ENCODE results near the gene FGFR1OP2. TPM values are rescaled to one million over a fixed set of nuclear protein-coding genes. Genes with fewer than 3 reads are reported as not detected.

FGFR1OP2 gene
- total RNA-seq, 1 experiment from 2014 or later: 45.7 TPM

DNA sequence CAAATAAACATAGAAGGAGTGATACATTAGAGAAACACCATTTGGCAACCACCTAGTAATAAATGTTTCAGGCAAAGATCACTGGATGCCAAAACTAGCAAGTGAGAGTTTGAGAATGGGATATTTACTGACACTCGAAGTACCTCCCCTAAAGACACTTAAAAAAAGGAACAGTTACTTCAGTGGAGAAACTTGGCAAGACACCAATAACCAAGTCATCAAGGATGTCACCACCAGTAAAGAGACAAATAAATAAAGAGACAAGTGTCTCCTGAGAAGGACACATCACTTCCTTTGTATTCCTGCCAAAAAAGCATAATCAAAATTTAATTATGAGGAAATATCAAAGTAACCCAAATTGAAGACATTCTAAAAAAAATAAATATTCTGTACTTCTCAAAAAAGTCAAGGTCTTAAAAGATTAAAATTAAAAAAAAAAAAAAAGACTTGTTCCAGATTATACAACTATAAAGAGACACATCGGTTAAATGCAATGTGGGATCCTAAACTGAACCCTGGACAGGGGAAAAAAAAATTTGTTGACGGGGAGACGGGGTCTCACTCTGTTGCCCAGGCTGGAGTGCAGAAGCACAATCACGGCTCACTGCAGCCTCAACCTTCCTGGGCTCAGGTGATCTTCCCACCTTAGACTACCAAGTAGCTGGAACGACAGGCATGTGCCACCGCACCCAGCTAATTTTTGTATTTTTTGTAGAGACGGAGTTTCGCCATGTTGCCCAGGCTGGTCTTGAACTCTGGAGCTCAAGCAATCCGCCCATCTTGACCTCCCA lies 49.6 kb downstream of the FGFR1OP2 start:
- H3K79me2 ChIP-seq (ENCODE audit: low read depth): no peaks in the 10 kb centered on the region
- H3K4me1 ChIP-seq (replicated peaks; ENCODE audit: insufficient read depth): no peaks in the 10 kb centered on the region
- no peaks in the 10 kb centered on the region for H3K36me3 ChIP-seq (ENCODE audit: low read depth)
- H3K9me3 ChIP-seq (ENCODE audit: insufficient read depth, low read depth): no peaks in the 10 kb centered on the region
- TF ChIP-seq EZH2 (IDR thresholded peaks at IDR 0.05; ENCODE audit: low read depth): no peak
- no peak for TF ChIP-seq CTCF (conservative IDR thresholded peaks at IDR 0.05)
- no peak overlapping the region for H2AFZ ChIP-seq
- no peak overlapping the region for H3K27ac ChIP-seq
- BruUV-seq (replicated peaks): no TSS peak
- H3K9me2 ChIP-seq (ENCODE audit: insufficient read depth): no peaks in the 10 kb centered on the region
- H3K4me2 ChIP-seq: no peak overlapping the region
- H3F3A ChIP-seq (ENCODE audit: insufficient read depth, low read depth): no peaks in the 10 kb centered on the region
- CTCF ChIA-PET: no interaction called here
- intact Hi-C loops (cut with micrococcal nuclease; ENCODE audit: unreplicated experiment): no loop called here
- POLR2A ChIA-PET (ENCODE audit: unreplicated experiment): no interaction called here
- no peaks in the 10 kb centered on the region for H4K20me1 ChIP-seq (ENCODE audit: insufficient read depth)
- DNase-seq: no peak
- no peaks in the 10 kb centered on the region for H3K27me3 ChIP-seq (ENCODE audit: insufficient read depth, low read depth)
- H3K4me3 ChIP-seq: no peak overlapping the region

- POLR2A ChIA-PET (ENCODE audit: unreplicated experiment): no interaction called here
- Histone ChIP-seq H3K27me3 (ENCODE audit: insufficient read depth, low read depth) (no peaks in the 10 kb centered on the region), H3K79me2 (ENCODE audit: low read depth) (no peaks in the 10 kb centered on the region), H3K4me3 (no peak overlapping the region), H4K20me1 (ENCODE audit: insufficient read depth) (no peaks in the 10 kb centered on the region), H3K9me3 (ENCODE audit: insufficient read depth, low read depth) (no peaks in the 10 kb centered on the region), H2AFZ (no peak overlapping the region), H3K4me1 (replicated peaks; ENCODE audit: insufficient read depth) (no peaks in the 10 kb centered on the region), H3F3A (ENCODE audit: insufficient read depth, low read depth) (no peaks in the 10 kb centered on the region), H3K4me2 (no peak overlapping the region), H3K9me2 (ENCODE audit: insufficient read depth) (no peaks in the 10 kb centered on the region), H3K27ac (no peak overlapping the region), H3K36me3 (ENCODE audit: low read depth) (no peaks in the 10 kb centered on the region)
- intact Hi-C loops (cut with micrococcal nuclease; ENCODE audit: unreplicated experiment): no loop called here
- no TSS peak for BruUV-seq (replicated peaks)
- CTCF ChIA-PET: no interaction called here
- TF ChIP-seq EZH2 (IDR thresholded peaks at IDR 0.05; ENCODE audit: low read depth) (no peak), CTCF (conservative IDR thresholded peaks at IDR 0.05) (no peak)
- DNase-seq: no peak
Measured at GRCh38 chr12:26988703-26989102, 50.4 kb downstream of the FGFR1OP2 start.

DNA sequence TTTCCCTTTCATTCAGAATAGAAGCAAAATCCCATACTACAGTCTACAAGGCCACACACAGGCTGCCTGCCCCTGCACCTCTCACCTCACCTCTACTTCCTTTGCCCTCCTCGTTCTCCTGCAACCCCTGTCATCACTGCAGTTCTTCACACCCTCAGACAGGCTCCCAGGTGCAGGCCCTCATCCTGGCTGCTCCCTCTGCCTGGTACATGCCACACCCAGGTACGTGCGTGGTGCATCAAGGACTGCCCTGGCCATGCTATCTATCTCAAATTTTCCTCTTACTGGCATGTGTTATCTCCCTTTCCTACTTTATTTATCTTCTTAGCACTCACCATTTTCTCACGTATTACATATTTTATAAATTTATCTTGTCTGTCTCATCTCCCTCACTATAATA lies 51.6 kb downstream of the FGFR1OP2 start:
- H3F3A ChIP-seq (ENCODE audit: insufficient read depth, low read depth): no peaks in the 10 kb centered on the region
- BruUV-seq (replicated peaks): no TSS peak
- intact Hi-C loops (cut with micrococcal nuclease; ENCODE audit: unreplicated experiment): no loop called here
- CTCF ChIA-PET: no interaction called here
- no peaks in the 10 kb centered on the region for H3K4me1 ChIP-seq (replicated peaks; ENCODE audit: insufficient read depth)
- no peaks in the 10 kb centered on the region for H4K20me1 ChIP-seq (ENCODE audit: insufficient read depth)
- no peak overlapping the region for H3K4me2 ChIP-seq
- H3K36me3 ChIP-seq (ENCODE audit: low read depth): no peaks in the 10 kb centered on the region
- TF ChIP-seq CTCF (conservative IDR thresholded peaks at IDR 0.05) (no peak), EZH2 (IDR thresholded peaks at IDR 0.05; ENCODE audit: low read depth) (no peak)
- no peaks in the 10 kb centered on the region for H3K9me2 ChIP-seq (ENCODE audit: insufficient read depth)
- no peak overlapping the region for H3K27ac ChIP-seq
- H3K27me3 ChIP-seq (ENCODE audit: insufficient read depth, low read depth): no peaks in the 10 kb centered on the region
- H3K9me3 ChIP-seq (ENCODE audit: insufficient read depth, low read depth): no peaks in the 10 kb centered on the region
- DNase-seq: no peak
- no peak overlapping the region for H3K4me3 ChIP-seq
- H2AFZ ChIP-seq: no peak overlapping the region
- H3K79me2 ChIP-seq (ENCODE audit: low read depth): no peaks in the 10 kb centered on the region
- POLR2A ChIA-PET (ENCODE audit: unreplicated experiment): no interaction called here

Data from PC-9 (cell line).